CD4-positive, alpha-beta T cell treated with Interleukin-1 beta for 1 hour (primary cell): ENCODE results near the gene MRPL34.
A peak's percentile ranks its signal among the peaks of the same experiment; 100 is the strongest.

ENCODE experiments used
- DNase-seq, 2 donors: peaks; one replicate each; pipeline ENCODE4 v3.0.0-alpha.2; 2020 to 2022

MRPL34 gene

DNA sequence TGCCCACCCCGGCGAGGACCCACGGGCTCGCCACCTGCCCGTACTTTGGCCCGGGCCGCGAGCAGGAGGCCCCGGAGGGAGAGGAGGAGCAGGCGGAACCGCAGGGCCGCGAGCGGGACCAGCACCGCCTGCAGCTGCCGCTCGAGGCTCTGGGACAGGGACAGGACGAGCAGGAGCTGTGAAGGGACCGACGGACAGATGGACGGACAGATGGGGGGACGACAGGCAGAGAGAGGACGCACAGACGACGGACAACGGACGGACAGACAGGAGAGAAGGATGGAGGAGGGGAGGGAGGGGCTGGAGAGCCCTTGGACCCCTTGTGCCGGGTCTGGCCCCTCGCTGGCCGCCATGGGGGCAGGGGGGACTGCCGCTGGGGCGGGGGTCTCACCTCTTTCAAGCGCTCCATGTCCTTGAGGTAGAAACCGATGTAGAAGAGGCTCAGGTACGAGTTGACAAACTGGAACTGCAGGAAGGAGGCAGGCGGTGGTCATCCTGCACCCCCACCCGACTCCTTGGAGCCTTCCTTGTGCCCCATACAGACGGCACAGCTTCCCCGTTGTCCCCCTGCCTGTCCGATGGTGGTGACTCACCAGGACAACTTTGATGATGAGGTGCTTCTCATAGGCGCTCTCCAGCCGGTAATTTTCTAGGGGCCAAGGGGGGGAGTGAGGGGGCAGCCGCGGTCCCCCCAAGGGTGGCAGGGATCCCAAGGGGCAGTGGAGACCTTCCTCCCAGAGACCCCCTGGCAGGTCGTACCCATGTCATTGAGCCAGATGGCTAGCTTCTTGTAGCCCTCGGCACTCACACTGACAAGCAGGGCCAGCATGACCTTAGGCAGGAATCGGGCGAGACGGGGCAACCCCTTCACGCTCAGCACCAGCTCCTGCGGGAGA, 23.9 kb downstream of the MRPL34 start:
- DNase-seq, result no peak

DNA sequence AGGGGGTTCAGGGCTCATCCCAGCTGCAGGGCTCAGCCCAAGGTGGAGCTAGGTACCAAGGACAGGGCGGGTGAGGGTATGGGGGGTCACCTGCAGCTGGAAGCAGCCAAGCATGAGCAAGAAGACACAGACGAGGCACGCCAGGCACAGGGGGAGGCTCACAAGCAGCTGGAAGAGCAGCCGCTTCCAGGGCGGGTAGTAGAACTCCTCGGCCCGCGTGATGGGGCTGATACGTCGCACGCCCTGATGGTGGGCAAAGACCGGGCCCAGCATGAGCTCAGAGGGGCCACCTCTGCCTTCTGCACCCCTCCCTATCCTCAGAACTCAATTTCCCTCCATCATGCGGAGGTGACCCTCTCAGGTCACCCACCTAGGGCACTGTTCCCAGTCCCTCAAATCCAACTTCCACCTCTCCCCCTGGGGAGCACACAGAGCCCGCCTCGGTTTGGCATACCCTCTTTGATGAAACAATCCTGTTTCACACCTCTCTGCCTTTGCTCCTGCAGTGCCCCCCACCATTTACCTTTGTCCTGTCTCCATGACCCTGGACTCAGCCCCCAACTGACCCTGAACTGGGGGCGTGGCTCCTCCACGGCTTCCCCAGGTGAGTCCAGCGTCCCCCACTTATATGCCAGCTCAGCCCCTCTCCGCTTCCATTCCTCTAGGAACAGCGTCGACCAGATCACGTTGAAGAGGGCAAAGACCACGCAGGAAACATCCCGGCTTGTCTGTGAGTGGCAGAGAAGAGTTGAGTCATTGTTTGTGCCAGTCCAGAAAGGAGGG, 24.8 kb downstream of the MRPL34 start:
- DNase-seq, result no peak

DNA sequence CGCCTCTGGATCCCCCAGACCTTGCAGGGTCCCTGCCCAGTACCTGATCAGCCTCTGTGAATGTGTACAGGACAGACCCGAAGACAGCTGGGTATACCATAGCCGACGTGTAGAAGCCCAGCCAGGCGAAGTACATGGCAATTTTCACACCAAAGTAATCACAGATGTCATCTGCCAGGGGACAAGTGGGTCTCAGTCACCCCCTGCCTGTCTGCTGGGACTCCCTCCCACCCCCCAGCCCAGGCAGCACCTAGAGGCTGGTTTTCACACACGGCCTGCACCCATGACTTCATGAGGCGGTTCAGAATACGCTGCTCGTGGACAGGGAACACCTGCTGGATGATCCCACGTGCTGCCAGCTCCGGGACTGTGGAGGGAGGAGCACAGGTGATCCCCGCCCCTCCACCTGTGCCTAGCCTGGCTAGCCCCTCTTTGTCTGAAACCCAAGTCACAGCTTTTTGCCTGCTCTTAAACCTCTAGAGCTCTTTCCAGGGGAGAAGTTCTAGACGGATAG, 25.4 kb downstream of the MRPL34 start:
- no peak for DNase-seq

- no peak for DNase-seq
These were observed 26.6 kb downstream of the MRPL34 start for GRCh38 chr19:17332360-17332676.

GRCh38 chr19:17332677-17333581, 27.3 kb downstream of the MRPL34 start:
- peak; percentile 46 to 59 for DNase-seq

- peak; percentile 71 to 72 for DNase-seq
These were observed 28.1 kb downstream of the MRPL34 start for GRCh38 chr19:17333611-17334413.

DNA sequence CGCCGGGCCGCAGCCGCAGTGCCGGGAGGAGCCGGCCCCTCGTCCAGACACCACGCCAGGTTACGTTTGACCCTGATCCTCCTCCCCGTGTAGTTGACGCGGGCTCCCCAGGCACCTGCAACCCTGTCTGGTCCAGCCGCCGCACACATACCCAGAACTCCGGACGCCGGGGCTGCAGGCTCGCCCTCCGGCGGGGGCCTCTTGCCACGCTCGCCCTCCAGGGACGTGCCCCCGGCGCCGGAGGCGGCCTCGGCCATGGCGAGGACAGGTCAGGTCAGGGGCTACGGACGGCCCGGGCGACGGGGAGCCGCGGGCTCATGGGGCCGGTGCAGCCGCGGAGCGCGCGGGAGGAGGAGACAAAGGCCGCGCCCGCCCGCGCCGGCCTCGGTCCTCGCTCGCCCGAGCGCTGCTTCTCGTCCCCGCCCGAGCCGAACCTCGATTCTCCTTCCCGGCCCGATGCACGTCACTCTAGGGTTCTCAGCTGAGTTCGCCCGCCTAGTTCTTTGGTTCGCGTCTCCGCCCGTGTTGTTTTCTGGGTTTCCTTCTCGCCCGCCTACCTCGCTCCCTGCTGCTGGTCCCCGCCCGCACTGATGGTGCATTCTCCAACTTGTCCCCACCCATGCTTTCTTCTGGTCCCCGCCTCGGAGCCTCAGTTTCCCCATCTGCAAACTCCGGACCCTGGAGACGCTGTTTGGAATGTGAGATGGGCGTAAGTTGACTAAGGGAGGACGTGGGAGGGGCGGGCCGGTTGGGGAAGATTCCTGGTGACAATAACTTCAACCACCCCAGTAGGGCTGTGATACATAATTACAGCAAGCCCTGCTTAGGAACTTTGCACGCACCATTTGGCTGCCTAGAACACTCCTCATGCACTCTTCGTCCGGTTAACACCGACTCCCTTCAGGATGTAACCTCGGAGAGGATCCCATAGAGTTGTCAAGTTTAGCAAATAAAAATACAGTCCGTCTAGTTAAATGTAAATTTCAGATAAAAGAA, 29.0 kb downstream of the MRPL34 start, which contains the start of gene ANO8:
ANO8 (minus strand) TSS at position 442 of the 996 bp plus-strand sequence; CDS start at position 257, 185 bp downstream.
- peak; percentile 95 to 98 for DNase-seq

DNA sequence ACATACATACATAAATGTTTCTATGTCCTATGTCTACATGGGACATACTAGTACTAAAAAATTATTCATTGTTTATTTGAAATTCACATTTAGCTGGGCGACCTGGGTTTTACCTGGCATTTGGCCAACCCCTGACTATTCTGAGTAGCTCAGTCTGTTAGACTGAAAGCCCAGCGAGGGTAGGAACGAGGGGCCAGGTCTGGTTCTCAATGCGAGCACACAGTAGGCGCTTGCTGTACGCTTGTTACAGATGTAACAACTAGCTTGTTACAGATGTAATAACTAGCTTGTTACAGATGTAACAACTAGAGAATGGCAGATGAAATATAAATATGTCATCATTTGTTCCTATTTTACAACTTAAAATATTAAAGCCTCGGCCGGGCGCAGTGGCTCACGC, 29.9 kb downstream of the MRPL34 start:
- DNase-seq, result no peak

GRCh38 chr19:17336872-17337674, 31.4 kb downstream of the MRPL34 start, which contains the start of gene GTPBP3:
GTPBP3 (plus strand) TSS chr19:17337553; CDS start chr19:17337612, 59 bp downstream.
- peak; percentile 97 to 98 for DNase-seq

DNA sequence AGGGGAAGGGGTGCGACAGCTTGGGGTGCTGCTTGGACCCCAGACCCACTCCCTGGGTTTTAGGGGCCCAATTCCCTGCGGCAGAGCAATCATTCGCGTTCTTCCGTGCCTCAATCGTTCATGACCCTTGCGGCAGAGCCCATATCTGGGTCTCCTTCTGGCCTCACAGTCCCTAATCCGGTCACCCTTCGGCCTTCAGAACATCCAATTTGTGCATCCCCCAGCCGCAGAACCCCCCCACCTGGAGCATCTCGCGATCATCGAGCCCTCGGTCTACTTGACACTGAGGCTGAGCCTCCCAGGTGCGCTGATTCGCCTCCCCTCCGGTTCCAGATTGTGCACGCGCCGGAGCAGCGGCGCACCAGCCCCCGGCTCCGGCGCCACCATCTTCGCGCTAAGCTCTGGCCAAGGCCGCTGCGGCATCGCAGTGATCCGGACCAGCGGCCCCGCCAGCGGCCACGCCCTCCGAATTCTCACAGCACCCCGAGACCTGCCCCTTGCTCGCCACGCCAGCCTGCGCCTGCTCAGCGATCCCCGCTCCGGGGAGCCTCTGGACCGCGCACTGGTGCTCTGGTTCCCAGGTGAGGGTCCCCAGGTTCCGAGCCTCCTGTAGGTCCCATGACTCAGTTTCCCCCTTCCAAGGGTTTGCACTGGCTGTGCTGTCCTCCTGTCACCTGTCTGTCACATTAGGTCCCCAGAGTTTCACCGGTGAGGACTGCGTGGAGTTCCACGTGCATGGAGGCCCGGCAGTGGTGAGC, 32.2 kb downstream of the MRPL34 start:
- DNase-seq, result peak in 1 of 2 donors; percentile 19

DNA sequence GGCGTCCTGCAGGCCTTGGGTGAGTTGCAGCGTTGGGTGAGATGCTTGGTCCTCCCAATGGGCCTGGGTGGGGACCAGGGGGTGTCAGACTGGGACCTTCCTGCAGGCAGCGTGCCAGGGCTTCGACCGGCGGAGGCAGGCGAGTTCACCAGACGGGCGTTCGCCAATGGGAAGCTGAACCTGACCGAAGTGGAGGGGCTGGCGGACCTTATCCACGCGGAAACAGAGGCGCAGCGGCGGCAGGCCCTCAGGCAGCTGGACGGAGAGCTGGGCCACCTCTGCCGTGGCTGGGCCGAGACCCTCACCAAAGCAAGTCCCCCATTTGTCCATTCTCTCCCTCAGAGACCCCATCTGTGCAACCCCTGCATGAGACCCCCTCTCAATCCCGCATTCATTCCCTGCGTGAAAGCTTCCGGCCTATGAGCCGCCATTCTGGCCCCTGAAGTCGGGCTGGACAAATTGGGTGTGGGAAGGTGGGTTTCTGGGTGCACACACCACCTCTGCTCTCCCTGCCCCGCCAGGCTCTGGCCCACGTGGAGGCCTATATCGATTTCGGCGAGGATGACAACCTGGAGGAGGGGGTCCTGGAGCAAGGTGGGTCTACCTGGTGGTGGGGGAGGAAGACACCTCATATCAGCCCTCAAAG, 32.9 kb downstream of the MRPL34 start:
- no peak for DNase-seq

GRCh38 chr19:17339088-17339741, 33.5 kb downstream of the MRPL34 start:
- DNase-seq, result peak; percentile 16 to 39

- DNase-seq, result no peak
These were observed 34.7 kb downstream of the MRPL34 start for GRCh38 chr19:17340302-17340870.

- DNase-seq, result no peak
These were observed 35.2 kb downstream of the MRPL34 start for GRCh38 chr19:17340871-17341357.

DNA sequence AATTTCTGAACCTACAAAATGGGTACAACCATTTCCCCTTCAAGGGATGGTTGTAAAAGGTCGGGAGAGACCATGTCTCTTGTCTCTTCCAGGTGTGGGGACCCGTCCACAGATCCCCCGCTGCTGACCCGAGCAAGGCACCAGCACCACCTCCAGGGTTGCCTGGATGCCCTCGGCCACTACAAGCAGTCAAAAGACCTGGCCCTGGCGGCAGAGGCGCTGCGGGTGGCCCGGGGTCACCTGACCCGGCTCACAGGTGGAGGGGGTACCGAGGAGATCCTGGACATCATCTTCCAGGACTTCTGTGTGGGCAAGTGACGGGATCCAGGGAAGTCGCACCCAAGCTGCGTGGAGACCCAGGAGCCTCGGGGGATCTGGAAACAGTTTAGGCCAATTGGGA, 35.7 kb downstream of the MRPL34 start:
- no peak for DNase-seq

DNA sequence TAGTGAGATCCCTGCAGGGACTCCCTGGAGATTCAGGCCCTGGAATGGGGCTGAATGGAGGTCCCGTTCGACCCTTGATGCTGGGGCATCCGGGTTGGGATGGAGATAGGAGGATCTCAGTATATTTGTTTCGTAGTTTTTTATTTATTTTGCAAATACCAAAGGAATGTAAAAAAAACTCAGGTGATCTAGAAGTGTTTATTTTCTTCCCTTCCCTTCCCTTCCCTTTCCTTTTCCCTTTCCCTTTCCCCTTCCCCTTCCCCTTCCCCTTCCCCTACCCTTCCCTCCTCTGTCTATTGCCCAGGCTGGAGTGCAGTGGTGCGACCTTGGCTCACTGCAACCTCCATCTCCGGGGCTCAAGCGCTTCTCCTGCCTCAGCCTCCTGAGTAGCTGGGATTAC, 36.2 kb downstream of the MRPL34 start:
- DNase-seq, result no peak

DNA sequence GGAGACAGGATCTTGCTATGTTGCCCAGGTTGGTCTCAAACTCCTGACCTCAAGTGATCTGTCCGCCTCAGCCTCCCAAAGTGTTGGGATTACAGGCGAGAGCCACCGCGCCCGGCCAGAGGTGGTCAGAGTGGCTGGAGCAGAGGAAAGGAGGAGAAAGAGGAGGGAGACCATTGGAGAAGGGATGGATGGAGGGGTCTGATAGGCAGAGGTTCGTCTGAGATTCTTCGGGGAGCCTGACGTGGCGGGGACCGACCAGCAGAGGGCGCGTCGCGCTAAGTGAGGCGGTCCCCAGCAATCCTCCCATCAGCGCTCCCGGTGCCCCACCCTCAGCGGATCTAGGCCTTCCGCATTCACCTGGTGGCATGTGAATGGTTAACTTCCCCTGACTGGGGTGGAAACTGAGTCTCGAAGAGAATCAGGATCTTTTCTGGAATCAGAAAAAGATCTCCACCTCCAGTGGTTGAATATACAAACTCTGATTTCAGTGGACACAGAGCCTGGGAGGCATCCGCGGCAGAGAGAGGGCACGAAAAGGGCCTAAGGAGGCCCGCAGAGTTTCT, 40.5 kb downstream of the MRPL34 start:
- peak; percentile 75 to 77 for DNase-seq
